Measurements from ENCODE around the gene ARHGEF12.
"Not testable (repeated sequence)": the region's sequence is repeated elsewhere in the genome, so short reads cannot be mapped to it uniquely, and the experiment has no call there.

The ARHGEF12 gene

DNA sequence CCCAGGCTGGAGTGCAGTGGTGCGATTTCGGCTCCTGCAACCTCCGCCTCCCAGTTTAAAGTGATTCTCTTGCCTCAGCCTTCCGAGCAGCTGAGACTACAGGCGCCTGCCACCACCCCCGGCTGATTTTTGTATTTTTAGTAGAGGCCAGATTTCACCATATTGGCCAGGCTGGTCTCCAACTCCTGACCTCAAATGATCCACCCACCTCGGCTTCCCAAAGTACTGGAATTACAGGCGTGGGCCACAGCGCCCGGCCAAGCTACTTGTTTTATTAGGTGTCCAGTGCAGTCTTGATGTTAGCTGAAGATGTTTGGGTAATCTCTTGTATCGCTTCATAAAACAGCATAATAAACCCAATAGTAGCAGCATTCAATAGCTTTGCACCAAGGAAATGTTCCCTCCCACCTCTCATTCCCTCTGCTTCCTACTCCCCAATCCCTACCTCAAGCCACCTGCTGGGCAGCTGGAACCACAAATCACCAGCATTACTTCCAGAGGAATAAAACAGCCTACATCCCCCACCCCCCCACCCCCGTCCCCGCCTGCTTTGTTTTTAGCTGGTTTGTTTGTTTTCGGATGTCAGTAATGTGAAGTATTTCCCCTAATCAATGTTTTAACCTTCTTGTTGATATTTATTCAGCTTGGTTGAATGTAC, 164.3 kb downstream of the ARHGEF12 start:
- no peak for DNase-seq (ENCODE audit: low spot score)

DNA sequence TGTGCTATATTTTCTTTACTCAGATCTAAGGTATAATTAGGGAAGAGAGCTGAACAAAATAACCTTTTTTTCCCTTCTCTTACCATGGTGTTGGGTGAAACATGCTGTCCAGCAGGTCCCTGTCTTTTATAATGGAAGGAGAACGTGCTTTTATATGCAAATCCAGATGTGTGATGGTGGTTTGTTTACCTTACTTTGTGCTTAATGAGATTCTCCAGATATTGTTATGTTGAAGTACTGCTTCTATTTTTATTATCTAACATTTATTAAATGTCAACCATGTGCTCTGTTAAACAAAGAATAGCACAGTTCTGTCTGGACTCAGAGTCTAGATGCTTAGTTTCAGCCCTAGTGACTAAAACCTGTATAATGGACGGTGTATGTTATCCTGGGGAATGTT, 165.2 kb downstream of the ARHGEF12 start:
- DNase-seq (ENCODE audit: low spot score) = no peak

DNA sequence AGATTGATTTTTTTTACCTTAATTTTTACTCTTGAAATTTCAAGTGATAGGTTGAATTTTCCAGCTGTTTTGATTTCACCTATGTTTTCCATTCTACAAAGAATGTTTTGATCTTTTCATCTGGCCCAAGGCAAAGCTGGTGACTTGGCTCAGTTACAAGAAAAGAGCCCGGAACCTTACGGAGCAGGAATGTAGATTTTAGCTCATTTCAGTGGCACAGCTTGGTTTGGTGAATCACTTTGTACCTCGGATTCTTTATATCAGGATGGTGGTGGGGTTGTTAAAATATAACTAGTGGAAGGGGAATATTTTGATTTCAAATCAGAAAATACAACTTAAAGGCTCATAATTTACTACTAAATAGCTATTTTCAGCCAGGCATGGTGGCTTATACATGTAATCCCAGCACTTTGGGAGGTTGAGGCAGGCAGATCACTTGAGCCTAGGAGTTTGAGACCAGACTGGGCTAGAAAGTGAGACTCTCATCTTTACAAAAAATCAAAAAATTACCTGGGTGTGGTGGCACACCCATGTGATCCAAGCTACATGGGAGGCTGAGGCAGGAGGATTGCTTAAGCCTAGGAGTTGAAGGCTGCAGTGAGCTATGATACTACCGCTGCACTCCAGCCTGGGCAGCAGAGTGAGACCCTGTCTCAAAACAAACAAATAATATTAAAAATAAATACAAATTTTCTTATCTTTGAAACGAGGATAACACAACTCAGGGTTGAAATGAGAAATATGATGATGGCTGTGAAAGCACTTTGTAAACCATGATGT, 166.0 kb downstream of the ARHGEF12 start:
- no peak for DNase-seq (ENCODE audit: low spot score)

DNA sequence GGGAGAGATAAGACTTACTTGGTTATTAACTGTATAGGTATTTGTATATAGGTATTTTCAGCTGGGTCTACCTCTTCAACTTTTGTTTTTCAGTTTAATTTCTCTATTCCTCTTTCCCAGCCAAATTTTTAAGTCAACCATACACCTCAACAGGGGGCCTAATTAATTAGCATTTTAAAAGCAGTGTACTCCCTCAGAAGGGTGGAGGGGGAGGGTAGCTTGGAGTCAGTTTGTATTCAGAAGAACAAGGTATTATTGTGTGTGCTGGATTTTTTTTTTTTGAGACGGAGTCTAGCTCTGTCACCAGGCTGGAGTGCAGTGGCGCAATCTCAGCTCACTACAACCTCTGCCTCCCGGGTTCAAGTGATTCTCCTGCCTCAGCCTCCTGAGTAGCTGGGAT, 167.3 kb downstream of the ARHGEF12 start:
- not testable (repeated sequence) for DNase-seq (ENCODE audit: low spot score)

DNA sequence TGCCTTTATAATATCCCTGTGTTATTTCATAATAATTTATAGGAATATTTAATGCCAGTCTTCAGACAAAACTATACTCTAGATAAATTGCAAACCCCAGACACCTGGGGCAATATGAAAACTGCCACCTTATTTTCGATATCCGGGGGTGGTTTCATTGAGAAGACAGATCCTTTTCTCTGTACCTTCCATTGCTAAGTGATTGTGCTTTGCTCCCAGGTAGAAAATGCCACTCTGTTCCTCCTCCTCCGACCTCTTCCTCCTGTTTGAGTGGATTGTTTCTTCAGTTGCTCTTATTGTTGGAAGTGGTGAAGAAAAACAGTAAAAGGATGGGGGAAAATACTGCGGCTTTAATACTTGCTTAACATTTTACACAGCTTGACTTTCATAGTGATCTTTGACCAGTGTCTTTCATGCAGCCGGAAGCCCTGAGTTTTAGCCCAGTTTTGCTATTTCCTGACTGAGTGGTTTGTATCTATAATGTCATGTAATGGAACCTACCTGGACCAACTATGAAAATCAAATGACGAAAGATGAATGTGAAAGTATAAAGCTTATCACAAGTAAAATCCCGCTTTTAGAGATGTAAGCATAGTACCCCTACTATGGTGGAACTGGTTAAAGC, 169.7 kb downstream of the ARHGEF12 start:
- DNase-seq (ENCODE audit: low spot score) = no peak

DNA sequence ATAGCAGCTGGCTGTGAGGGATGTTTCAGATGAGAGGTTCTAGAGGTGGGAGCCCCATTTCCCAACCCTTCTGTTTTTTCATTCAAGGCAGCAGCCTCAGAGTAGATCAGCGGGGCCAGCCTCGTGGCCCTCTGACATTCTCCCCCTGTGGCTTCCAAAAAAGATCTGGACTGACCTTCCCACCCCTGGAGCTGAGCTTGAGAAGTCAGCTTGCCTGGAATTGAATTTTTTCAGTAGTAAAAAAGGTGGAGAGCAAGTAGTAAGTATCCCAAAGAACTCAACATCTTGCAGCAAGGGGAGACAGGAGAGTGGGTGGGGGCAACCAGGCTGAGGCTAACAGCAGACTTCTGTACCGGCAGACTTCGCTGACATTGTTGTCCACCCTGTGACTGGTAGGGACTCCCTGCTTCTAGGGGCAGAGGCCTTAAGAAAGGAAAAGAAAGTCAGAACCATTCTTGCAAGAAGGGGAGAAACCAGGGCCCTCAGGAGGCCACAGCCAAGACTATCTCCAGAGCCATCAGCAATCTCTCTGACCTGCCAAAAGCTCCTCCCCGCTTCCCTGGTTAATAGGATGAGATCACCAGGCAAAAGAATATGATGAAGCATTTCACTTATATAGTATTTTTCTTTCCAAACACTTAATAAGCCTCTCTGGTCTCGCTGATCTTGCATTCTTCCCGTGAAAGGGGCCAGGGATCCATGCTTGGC, 173.3 kb downstream of the ARHGEF12 start:
- no peak for DNase-seq (ENCODE audit: low spot score)

DNA sequence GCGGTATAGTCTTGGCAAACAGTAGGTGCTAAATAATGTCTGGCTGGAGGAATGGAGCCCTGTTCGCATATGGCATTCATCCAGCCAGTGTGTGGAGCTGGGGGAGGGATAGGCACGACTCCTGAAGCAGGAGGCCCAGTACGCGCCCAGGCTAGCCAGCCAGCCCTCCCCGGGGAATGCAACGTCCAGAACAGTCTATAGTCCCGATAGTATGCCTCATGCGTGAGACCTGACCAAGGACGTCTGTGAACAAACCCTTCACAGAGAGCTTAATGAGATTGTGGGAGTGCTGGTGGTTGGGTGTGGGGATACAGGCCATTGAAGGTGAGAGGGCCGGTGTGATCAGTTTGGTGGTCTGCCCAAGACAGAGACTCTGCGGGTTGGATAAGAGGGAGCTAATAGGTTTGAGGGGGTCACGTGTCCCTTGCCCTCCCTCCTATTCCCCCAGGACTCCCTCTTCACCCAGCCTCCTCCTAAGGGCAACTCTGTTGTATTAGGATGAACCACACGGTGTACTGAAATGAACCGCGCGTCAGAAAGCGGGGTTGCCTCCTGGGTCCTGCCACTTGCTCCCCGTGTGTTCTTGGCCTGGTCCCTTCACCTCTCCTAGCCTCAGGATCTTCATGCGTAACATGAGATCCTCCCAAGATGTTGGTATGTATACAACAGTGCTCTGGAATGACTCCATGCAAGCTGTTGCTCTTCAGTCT, 174.3 kb downstream of the ARHGEF12 start:
- no peak for DNase-seq (ENCODE audit: low spot score)

DNA sequence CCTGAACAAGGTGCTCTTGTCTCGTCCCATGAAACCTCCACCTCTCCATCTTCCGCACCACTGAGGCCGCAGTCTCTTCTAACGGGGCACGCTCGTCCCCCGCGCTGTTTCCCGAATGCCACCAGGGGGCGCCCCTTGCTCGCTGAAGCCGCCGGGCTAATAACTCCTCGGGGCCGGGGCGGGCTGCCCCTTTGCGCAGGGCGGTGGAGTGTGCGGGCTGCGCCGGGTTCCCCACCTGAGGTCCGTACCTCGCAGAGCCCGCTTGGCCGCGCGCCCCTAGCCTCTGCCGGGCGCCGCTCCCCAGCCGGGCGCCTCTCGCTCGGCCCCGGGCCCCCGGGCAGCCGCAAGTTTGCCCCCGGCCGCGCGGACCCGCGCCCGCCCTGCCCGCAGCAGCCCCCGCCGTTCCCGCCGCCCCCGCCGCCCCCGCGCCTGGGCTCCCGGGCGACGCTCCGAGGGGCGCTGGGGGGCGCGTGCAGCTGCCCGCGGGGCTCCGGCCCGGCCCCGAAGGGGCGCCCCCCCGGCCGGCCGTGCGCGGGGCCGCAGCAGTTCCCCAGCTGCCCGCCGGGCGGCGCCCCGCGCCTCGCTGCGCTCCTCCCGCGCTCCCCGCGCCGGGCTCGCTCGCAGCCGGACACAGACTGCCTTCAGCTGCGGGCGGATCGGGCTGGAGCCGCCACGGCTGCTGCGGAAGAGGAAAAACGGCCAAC, 175.1 kb downstream of the ARHGEF12 start, which contains the start of gene GRIK4:
GRIK4 (plus strand) TSS at position 633 of the 704 bp plus-strand sequence. CDS start 148,571 bp downstream, outside the sequence.
- peak; percentile 95 for DNase-seq (ENCODE audit: low spot score)

DNA sequence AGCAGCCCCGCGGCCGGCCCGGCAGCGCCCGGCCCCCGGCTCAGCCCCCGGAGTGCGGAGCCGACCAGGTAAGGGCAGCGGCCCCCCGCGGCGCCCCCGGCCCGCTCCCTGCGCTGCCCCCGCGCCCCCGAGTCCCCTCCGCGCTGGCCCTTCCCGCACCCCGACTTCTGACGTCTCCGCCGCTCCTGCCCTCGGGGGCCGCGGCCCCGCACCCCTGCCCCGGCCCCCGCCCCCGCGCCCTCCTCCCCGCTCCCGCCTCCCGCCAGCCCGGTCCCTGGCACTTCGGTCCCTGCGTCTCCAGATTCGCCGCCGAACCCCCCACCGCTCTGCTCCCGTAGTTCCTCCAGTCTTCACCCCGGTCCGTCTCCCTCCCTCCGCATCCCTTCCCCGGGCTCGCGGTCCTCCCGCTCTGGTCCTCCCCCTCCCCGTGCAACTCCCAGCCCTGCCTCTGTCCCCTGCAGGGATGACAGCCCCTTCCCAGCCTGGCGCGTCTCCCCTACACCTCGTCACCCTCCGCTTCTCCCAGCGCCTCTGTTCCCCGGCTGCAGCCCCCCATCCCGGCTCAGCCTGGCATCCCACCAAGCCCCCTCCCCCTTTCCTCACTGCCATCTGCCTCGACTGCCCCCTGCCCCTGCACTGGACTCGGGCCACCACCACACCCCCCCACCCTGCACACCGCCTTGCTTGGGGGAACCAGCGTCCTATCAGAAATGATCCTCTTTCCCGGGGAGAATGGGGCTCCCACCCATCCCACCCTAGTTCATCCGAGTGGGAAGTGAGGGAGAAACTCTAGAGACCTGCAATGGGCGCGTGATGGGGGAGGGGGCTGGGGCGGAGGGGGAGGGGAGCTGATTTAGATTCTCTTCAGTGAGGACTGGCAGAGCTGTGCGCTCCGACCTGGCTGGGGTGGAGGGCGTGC, 175.9 kb downstream of the ARHGEF12 start:
- no peak for DNase-seq (ENCODE audit: low spot score)

DNA sequence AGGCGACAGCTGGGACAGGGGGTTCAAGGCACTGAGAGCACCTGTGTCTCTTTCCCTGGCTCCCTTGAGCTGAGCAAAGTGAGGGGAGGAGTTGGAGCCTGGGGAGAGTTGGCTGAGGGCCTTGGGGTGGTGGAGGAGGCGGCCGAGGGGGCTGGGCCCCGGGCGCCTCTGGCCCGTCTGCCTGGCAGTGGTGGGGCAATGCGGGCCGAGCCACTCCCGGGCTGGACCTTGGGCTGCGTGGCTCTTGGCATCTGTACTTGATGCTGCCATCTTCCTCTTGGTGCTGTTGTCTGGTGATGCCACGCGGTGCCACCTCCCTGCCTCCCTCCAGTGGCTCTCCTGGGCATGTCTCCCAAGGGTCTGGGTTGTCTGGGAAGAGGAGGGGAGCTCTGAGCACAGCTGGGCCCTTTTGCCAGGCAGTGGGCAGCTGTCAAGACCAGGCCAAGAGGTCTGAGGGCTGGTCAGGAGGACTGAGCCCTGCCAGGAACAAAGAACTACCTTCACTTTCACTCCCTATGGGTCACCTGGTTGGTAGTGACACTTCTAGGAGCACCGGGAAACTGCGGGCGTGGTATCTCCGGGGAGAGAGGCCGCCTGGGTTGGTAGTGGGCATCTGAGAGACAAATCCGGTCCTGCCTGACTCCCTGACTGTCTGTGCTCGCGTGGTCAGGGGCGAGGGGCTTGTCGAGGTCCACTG, 176.7 kb downstream of the ARHGEF12 start:
- peak; percentile 59 for DNase-seq (ENCODE audit: low spot score)

DNA sequence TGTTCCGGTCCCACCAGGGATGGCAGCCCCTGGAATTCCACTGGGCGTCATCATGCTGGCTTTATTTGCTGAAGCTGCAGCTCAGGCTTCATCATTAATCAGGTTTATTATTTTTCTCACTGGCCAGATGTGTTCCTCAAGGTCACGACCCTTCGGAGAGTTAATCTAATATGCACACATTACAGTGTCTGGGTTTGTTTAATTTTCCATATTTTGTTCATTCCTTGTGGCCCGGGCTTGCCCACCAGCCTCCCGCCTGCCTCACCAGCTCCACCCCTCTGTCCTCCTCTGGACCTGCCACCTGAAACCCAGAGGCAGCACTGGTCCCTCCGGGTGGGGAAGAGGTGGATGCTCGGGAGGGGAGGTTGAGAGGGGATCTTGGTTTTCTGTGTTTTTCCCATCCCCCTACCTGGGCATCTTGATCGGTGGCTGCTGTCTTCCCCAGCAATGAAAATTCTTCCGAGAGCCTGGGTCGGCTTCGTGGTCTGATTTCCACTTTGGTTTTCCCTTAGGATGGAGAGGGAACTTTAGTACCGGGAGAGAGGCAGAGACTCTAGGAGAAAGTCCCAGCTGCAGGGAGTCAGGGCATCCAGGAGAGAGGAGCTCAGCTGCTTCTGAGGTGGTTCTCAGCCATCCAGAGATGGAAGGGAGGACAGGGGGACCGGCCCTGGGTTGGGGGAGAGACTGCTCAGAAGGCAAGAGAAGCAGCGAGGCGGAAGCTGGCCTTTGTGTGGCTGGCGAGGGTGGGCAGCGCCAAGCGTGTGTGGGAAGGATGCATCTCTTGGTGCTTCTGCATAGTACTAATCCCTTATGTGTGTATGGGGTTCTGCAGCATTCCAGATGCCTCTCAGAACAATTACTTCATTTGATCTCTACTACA, 177.5 kb downstream of the ARHGEF12 start:
- no peak for DNase-seq (ENCODE audit: low spot score)

DNA sequence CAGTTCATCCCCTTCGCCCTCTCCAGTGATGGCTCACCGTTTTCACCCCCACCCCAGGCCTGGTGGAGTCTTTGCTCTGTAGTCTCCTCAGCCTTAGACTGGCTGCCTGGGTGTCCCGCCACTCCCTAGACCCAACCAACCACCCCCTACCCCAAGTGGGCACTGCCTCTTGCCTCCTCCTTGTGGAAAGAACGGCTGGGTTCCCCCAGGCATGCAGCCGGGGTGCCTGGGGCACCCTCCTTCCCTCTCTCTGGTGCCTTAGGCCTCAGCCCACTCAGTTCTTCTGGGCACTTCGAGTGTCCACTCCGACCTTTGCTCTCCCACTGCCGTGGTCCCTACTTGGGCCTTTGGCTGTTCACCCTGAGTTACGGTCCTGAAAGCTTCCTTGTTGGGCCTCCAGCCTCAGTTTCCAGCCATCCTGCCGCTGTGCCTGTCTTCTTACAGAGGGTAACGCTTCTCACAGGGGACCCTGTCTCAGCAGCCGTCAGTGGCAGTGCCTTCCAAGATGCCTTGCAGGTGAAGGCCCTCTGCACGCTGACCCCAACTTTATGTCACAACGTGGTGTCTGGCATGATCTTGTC, 178.4 kb downstream of the ARHGEF12 start:
- no peak for DNase-seq (ENCODE audit: low spot score)

DNA sequence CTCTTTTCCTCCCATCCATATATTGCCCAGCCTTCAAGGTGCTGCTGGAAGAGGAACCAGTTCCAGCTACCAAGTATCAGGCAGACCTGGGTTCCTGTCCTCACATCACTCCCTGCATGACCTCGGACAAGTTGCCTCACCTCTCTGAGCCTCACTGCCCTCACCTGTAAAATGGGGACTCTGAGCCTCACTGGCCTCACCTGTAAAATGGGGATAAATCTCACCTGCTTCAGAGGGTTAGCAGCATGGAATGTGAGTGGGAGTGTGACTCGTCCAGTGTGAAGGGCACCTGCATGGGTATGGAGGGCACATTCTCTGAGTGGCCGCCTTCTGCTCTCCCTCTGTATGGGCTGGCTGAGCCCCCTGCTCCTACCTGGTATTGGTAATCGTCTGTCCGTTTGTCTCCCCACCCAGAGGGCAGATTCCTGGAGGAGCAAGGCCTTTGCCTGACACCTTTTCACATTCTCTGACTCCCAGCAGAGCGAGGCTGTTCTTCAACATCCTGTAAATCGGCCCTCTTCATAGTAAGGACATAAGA, 179.0 kb downstream of the ARHGEF12 start:
- DNase-seq (ENCODE audit: low spot score) = no peak

DNA sequence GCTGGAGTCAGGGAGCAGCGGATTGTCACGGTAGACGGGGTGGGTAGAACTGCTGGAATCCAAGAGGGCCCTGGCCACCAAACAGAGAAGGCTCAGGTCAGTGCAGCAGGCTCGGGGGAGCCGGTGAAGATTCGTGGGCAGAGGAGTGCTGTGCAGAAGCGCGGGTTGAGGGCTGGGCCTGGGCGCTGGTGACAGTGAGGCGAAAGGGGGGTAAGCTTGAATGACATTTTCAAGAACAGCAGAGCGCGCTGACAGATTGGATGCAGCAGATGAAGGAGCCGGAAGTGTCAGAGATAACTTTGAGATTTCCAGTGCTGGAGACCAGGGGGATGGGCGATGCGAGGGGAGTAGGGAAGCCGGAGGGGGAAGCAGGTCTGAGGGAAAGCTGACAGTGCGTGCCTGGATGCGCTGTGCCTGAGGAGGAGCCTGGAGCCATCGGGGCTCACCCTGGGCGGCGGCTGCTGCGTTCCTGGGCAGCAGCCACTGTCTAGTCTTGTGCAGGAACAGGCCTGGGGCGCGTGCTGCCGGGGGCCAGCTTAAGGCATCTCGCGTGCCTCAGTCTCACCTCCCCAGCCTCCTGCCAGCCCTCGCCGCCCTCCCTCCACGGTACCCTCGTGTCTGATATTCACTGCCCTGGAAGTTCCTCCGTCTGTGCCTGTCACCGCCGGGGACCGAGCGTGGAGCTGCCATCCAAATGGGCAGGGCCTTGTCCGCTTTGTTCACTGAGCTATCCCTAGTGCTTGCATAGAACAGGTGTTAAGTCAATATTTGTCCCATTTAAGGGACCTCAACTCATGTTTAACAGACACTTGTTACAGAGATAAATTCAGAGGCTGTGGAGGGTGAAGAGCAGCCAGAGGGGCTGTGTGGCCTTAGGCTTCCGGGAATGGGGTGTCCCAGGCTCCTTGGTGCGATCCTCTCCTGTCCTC, 180.5 kb downstream of the ARHGEF12 start:
- DNase-seq (ENCODE audit: low spot score) = no peak

DNA sequence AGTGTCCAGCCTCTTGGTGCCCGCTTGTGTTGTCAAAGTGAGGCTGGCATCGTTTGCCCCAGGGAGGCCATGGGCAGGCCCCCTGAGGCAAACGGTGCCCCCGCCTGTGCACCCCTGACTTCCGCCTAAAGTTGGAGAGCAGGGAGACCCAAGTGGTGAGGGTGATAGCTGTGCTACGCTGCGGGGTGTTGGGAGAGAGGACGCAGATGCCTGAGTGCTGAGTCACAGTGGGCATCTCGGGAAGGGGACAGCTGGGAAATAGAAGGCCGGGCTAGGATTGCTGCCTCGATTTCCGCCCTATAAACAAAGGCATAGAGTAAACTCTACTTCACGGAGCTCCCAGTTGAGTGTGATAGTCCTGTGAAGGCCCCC, 181.2 kb downstream of the ARHGEF12 start:
- DNase-seq (ENCODE audit: low spot score) = no peak

DNA sequence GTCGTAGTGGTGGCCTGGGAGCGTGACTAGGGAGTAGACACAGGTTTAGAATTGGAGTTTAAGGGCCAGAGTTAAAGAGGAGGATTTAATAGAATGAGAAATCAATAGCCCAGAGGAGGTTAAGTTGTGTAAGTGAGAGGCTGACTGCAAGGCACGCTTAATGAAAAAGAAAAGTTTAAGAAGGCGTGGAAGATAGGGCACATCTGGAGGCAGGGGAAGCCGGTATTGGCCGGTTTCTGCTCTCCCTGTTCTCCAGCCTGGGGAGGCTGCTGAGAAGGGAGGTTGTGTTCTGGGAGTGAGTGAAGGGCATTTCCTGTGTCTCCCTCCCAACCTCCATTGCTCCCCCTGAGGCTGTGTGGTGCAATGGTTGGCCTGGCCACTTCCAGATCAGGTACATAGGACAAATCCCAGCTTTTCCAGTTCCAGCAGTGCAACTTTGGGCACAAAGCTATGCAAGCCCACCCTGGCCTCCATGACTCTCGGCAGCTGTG, 181.6 kb downstream of the ARHGEF12 start:
- peak; percentile 6 for DNase-seq (ENCODE audit: low spot score)

DNA sequence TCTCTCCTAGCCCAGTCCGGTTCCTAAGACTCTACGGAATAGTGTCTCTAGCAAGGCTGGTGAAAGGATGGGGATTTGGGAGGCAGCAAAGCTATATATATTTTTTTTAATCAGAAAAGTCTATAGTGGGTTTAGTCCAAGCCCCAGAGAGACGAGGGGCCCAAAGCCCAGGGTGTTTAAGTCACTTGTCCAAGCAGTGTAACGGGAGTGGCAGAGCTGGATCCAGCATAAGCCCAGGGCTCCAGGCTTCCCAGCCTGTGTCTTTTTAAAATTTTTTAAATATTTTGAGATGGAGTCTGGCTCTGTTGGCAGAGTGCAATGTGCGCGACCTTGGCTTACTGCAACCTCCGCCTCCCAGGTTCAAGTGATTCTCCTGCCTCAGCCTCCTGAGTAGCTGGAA, 182.1 kb downstream of the ARHGEF12 start:
- no peak for DNase-seq (ENCODE audit: low spot score)
